Loucy (cell line): ENCODE results near the gene MRM1.

ENCODE experiments used
- EZH2phosphoT487 ChIP-seq: fragments of 200-600 bp; IDR thresholded peaks from 2 replicates; pipeline ENCODE4 v1.6.1; 2018; ENCODE audit warnings: antibody characterized with exemption, mild to moderate bottlenecking, moderate library complexity, borderline replicate concordance
- TF ChIP-seq, protein P1 (sequence below): fragments of 200-600 bp; sonication (generic); conservative IDR thresholded peaks from 2 replicates; pipeline ENCODE4 v1.5.1; 2014; ENCODE audit warnings: mild to moderate bottlenecking, antibody characterized with exemption, low read length

DNA sequence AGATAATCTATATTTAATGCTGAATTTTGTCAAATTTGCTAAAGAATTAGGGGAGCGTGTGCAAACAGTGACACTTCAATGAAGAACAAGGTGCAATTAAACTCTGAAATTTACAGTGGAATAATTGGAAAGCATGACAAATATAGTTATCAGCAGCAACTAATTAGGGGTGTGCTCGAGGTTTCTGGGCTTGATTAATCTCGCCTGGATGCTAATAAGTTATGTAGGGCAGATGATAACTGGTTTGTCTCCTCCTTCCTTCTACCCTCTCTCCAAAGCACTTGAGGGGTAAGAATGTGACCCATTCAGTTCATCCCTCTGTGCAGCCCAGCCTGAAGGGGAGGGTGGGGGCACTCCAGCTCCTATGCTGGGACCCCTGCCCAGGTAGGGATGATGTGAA lies 21.9 kb downstream of the MRM1 start:
- TF ChIP-seq, protein P1, sequence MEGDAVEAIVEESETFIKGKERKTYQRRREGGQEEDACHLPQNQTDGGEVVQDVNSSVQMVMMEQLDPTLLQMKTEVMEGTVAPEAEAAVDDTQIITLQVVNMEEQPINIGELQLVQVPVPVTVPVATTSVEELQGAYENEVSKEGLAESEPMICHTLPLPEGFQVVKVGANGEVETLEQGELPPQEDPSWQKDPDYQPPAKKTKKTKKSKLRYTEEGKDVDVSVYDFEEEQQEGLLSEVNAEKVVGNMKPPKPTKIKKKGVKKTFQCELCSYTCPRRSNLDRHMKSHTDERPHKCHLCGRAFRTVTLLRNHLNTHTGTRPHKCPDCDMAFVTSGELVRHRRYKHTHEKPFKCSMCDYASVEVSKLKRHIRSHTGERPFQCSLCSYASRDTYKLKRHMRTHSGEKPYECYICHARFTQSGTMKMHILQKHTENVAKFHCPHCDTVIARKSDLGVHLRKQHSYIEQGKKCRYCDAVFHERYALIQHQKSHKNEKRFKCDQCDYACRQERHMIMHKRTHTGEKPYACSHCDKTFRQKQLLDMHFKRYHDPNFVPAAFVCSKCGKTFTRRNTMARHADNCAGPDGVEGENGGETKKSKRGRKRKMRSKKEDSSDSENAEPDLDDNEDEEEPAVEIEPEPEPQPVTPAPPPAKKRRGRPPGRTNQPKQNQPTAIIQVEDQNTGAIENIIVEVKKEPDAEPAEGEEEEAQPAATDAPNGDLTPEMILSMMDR, result no peak
- TF ChIP-seq EZH2phosphoT487, result no peak
